Measurements from ENCODE around the gene LDLRAP1.

LDLRAP1 gene

GRCh38 chr1:25524568-25525360 lies 18.6 kb upstream of the LDLRAP1 start:
- no peak for DNase-seq

DNA sequence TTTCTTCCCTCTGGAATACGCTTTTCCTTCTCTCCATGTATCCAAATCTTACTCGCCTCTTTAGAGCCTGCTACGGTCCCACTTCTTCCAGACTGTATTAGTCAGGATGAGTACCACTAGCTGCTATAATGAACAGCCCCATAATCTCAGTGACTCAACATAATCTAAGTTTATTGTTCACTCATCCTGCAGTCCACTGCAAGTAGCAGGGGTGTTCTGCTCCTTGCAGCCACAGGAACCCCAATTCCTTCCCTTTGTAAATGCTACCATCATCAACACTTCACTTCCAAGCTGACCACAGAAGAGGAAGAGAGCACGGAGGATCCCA lies 18.1 kb upstream of the LDLRAP1 start:
- DNase-seq: no peak

DNA sequence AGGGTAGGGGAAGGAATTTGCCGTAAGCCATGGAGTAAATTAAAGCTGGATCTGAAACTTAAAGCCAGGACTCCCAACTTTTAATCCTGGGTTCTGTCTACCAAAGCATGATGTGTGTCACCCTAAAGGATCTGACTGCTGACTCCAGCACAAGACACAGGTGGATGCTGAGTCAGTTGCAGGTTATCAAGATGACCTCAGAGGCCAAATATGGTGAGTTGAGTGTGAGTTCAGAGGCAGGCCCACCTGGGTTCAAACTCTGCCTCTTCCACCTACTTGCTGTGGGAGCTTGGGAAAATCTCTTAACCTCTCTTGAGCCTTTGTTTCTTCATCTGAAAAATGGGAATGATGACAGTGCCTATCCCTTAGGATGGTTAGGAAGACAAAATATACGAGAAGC lies 16.7 kb upstream of the LDLRAP1 start:
- DNase-seq: no peak

- DNase-seq: no peak
Observed at GRCh38 chr1:25527226-25527846, 16.1 kb upstream of the LDLRAP1 start.

- no peak for DNase-seq
Observed at GRCh38 chr1:25527946-25528595, 15.3 kb upstream of the LDLRAP1 start.

DNA sequence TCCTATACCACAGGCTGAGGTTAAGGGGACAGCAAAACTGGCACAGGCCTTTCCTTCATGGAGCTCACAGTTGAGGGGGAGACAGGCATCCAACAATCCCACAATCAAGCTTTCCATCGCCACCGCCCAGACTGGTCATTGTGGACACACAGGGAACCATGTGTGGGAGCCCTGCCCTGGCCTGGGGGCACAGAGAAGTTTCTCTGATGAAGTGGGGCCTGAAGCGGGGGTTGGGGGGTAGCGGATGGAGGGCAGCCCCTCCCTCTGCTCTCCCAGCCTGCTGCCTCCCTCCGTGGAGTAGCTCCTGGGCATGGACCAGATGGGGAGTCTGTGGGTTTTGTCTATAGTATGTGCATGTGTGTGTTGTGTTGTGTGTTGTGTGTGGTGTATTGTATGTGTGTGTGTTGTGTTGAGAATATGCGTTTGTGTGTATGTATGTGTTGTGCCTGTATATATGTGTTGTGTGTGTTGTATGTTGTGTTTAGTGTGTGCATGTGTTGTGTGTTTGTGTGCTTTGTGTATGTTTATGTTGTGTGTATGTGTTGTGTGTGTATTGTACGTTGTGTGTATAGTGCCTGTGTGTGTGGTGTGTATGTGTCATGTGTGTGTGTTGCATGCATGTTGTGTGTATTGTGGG lies 14.4 kb upstream of the LDLRAP1 start:
- DNase-seq: no peak

DNA sequence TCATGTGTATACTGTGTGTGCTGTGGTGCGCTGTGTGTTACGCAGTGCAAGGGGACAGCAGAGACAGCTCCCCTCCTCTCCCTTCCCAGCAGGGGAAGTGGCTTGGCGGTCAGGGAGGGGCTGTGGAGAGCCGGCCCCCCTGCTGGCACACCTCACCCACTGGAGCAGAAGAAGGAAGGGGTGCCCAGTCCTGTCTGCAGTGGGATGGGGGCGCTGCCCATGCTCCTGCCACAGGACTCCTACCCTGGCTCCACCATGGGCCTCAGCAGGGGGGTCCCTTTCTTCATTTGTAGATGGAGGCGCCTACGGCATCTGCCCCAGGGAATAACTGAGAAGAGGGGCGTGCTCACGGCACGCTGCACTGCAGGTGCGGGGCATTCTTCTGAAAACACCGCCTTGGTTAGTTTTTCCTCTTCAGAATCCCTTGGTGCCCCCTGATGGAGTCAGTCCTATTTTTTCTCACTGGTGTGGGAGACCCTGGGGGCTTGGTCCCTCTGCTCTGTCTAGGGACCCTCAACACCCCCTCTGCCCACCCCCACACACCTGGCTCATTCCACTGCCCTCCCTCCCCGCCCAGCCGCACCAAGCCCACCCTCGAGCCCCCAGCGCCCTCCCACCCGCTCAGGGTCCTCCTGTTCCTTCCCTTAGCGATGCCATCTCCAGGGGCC lies 13.8 kb upstream of the LDLRAP1 start:
- DNase-seq: no peak

GRCh38 chr1:25530186-25531081 lies 13.0 kb upstream of the LDLRAP1 start:
- no peak for DNase-seq

- DNase-seq: no peak
Observed at GRCh38 chr1:25531082-25531461, 12.3 kb upstream of the LDLRAP1 start.

DNA sequence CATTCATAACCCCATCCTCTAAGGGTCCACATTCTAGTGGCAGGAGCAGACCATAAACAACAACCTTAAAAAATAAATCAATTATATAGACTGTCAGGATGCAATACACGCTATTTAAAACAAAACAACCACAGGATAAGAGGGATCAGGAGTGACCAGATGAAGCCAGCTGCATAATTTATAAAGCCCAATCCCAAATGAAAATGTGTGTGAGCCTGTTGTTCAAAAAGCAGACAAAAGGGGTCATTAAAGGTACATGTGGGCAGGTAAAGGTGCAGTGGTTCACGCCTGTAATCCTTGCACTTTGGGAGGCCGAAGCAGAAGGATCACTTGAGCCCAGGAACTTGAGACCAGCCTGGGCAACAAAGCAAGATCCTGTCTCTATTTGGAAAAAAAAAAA lies 10.4 kb upstream of the LDLRAP1 start:
- no peak for DNase-seq

DNA sequence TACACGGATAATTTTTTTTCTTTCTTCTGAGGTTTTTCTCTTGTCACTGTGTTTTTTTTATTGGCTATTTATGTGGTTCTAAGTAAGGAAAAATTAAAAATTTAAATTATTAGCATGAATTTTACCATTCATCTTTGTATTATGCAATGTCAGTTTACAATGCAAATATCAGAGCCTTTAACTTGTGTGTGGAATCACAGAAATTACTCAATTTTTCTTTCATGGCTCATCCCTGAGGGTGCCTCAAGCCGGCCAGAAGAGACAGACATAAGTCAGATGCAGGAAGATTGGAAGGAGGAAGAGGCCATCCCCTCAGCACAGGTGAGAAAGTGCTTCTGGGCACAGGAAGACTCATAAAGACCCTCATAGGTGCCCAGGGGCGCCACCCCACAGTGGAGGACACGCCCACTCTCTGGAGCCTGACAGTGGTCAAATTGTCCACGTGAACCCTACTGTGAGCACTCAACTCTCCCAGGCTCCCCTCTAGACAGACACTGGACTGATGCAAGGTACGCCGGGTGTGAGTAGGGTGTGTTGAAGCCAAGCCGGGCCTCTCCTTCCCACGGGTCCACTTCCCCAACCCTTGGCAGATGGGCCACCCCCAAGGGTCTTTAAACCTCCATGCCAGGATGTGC lies 9.5 kb upstream of the LDLRAP1 start:
- no peak for DNase-seq

DNA sequence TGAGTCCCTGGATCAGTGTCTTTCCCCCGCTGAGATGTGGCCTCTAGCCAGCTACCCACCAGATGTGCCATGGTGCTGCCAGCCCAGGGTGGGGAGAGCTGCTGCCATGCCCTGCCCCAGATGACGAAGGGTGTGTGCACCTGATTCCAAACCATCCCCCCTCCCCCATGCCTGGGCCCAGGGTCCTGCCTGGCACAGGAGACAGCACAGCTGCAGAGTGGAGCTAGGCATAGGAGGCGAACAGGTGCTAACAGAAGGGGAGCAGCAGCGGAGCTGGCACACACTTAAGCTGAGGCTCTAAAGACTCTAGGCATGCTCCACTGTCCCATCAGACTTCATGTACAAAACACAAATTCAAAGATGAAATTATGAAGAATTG lies 9.0 kb upstream of the LDLRAP1 start:
- no peak for DNase-seq

DNA sequence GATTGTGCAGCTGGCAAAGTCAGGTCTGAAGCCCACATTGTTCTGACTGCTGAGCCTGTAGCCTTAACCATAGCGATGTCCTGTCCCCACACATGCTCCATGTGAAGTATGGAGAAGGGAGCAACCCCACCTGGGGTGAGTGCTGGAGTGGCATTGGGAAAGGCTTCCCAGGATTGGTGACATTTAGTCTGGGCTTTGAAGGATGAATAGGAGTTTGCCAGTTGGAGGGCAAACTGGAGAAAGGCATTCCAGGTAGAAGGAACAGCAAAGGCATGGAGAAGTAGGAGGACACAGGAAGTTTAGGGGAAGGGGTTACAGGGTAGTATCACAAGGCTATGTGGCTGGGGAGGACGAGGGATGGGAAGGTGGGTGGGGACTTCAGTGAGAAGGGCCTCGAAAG lies 7.3 kb upstream of the LDLRAP1 start:
- no peak for DNase-seq

DNA sequence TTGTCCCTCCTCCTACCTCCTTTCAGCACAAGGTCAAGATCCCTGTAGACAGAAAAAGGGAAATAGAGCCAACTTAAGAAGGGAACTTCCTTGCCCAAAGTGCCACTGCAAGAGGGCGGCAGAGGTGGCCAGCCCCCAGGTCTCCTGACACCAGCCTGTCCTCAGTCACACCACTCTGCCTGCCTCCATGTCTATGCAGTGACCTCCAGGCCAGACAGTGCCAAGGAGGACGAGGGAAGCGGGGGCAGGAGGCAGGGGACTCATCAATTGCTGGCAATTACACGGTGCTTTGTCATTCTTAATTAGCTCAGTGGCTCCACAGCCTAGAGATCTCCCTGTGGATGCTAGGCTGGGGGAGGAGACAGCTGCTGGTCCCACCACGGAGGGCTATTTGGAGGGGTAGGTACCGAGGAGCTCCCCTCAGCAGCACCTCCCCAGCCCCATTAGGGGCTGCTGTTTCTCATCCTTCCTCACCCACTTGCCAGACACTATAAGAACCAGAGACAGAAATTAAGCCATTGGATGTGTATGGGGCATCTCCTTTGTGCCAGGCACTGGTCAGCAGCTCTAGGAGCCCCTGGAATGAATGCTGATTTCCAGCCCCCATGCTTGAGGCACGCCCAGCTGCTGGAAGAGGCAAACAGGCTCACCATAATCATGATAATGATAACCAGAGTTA lies 6.1 kb upstream of the LDLRAP1 start:
- DNase-seq: no peak

- DNase-seq: no peak
Observed at GRCh38 chr1:25538191-25538767, 5.1 kb upstream of the LDLRAP1 start.

DNA sequence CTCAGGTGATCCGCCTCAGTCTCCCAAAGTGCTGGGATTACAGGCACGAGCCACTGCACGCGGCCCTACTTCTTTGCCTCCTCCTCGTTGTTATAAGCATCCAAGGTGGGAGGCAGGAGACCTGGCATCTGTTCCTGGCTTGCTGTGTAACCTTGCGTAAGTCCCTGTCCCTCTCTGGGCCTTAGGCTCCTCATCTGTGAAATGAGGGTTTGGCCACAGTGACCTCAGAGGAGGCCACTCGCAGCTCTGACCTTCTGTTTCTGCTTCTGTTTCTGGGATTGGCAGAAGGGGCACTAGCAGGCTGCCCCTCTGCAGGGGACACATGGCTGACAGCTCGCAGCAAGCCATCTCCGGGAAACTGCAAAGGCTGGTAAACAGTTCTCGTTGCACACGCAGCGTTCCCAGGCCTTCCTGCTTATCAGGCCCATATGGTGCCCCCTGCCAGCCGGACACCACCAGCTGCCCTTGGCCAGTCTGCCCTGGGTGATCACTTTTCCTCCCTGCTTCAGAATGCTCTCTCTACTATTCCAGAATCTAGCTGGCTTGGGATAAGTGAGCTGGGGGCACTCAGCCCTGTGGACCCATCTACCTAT lies 2.6 kb upstream of the LDLRAP1 start:
- DNase-seq: no peak

GRCh38 chr1:25541425-25541824 lies 2.0 kb upstream of the LDLRAP1 start:
- DNase-seq: no peak

GRCh38 chr1:25541889-25542658 lies 1.3 kb upstream of the LDLRAP1 start:
- DNase-seq: no peak

DNA sequence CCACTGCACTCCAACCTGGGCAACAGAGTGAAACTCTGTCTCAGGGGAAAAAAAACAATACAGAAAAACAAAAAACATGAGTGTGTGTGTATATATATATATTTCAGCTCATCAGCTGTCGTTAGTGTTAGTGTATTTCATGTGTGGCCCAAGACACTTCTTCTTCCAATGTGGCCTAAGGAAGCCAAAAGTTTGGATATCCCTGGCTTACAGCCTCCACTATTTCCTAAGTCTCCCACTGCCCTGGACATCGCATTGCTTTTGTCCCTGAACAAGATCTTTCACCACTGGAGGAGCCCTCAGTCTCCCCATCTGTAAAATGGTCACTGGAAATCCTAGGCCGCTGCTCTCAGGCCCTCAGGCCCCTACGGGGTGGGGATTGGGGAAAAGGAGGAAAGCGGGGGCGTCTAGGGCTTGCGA lies 391 bp upstream of the LDLRAP1 start:
- DNase-seq: no peak
